ENCODE results near the gene NBR1. TPM values are rescaled to one million over a fixed set of nuclear protein-coding genes. Genes with fewer than 3 reads are reported as not detected.

Gene NBR1
- total and polyA plus RNA-seq, 9 donors, result 58.2 to 124 (median 78.6) TPM

GRCh38 chr17:43169561-43170139 lies 1.4 kb upstream of the NBR1 start:
- Histone ChIP-seq H3K9me3 (no peaks in the 10 kb centered on the region), H3K36me3 (no peaks in the 10 kb centered on the region), H3K4me1 (ENCODE audit: insufficient read depth) (peaks cover 8% of the 10 kb centered on the region), H3K27me3 (no peaks in the 10 kb centered on the region), H3K4me3 (peak overlapping the region; percentile 85), H3K27ac (peak overlapping the region; percentile 48 to 99)
- peak; percentile 32 to 60 (median 48) for DNase-seq
- TF ChIP-seq CTCF (IDR thresholded peaks at IDR 0.05), result no peak
- no peak for TF ChIP-seq EP300 (IDR thresholded peaks at IDR 0.05)
- TF ChIP-seq POLR2A (IDR thresholded peaks at IDR 0.05), result no peak
- intact Hi-C loops (cut with DNase I), result loop anchor here in 3 of 4 donors (5.0 kb wide), 1 partner anchor 147 kb away; the partner anchor contains the start of gene VAT1 (in 3 of the 3)
- 1% methylated on average over 29 of the region's 29 CpGs for WGBS, 3 donors

- WGBS, 3 donors, result 0 to 1% (median 0%) methylated on average over 27 of the region's 27 CpGs
- intact Hi-C loops (cut with DNase I), result loop anchor here in 2 of 4 donors (5.0 kb wide), 1 partner anchor 148 kb away; the partner anchor contains the start of gene VAT1 (in 2 of the 2)
- H3K4me1 ChIP-seq (ENCODE audit: insufficient read depth), result peaks cover 8% of the 10 kb centered on the region
Measured at GRCh38 chr17:43170140-43170765, 761 bp upstream of the NBR1 start.

GRCh38 chr17:43171586-43172487 lies 823 bp downstream of the NBR1 start:
- H3K36me3 ChIP-seq, result no peaks in the 10 kb centered on the region
- peak overlapping the region; percentile 85 for H3K4me3 ChIP-seq
- WGBS, 3 donors, result 0 to 3% (median 2%) methylated on average over 12 of the region's 12 CpGs
- no peaks in the 10 kb centered on the region for H3K27me3 ChIP-seq
- peak overlapping the region; percentile 88 to 99 for H3K27ac ChIP-seq
- TF ChIP-seq CTCF (IDR thresholded peaks at IDR 0.05) (no peak), EP300 (IDR thresholded peaks at IDR 0.05) (no peak), POLR2A (IDR thresholded peaks at IDR 0.05) (no peak)
- DNase-seq, result peak; percentile 38 to 68 (median 56)
- H3K4me1 ChIP-seq (ENCODE audit: insufficient read depth), result peaks cover 9% of the 10 kb centered on the region
- no peaks in the 10 kb centered on the region for H3K9me3 ChIP-seq
- intact Hi-C loops (cut with DNase I), result loop anchor here in 2 of 4 donors (1.0 to 5.0 kb wide), 2 partner anchors 143 to 150 kb away; partner anchors contain the start of gene VAT1 (in 2 of the 2)

More at GRCh38 chr17:43170140-43170765, 761 bp upstream of the NBR1 start:
- Histone ChIP-seq H3K4me3 (peak overlapping the region; percentile 85), H3K9me3 (no peaks in the 10 kb centered on the region), H3K36me3 (no peaks in the 10 kb centered on the region), H3K27ac (peak overlapping the region; percentile 88 to 99), H3K27me3 (no peaks in the 10 kb centered on the region)
- TF ChIP-seq CTCF (IDR thresholded peaks at IDR 0.05) (no peak), POLR2A (IDR thresholded peaks at IDR 0.05) (peak; percentile 84), EP300 (IDR thresholded peaks at IDR 0.05) (peak; percentile 37)
- peak; percentile 83 to 93 (median 86) for DNase-seq

Data from ovary (tissue), 9 donors.